ENCODE data around the gene DLG2. TPM values are rescaled to one million over a fixed set of nuclear protein-coding genes. Genes with fewer than 3 reads are reported as not detected.

The DLG2 gene
- total and polyA plus RNA-seq, 7 donors: 0.60 to 25.8 (median 9.7) TPM; not detected in 1

DNA sequence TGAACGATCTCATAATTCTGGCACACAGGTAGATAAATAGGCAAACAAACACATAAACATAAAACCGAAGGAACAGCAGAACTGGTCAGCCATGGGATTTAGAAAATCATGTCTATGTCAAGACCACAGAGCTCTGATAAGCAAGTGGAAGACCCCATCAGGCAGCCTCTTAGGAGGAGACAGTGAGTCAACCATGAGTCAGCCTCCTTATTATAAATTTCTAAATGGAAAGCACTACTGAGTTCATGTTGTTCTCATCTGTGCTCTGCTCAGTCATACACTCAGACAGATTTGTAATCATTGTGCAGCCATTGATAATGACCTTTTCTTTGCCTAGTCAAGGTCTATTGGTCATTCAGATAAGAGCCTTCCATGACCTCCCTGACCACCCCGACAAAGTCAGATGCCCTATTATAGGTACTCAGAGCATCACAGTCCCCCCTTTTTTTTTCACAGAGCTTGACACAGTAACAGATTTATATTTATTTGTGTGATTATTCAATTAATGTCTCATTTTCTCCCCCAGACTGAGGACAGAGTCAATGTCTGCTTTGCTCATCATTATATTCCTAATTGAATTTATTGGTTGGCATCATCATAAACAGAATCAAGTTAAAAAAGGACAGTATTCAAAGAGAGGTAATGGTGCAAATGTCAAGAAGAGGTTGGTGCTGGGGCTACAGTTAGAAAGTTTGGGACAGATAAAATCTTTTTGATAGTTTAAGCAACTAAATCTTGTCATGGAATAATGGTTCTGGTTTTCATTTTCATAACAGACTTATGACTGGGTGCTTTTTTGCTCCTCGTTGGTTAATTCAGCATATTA, 1761.3 kb downstream of the DLG2 start:
- TF ChIP-seq POLR2AphosphoS5 (IDR thresholded peaks at IDR 0.05) (peak in 1 of 4 donors; percentile 9), POLR2A (IDR thresholded peaks at IDR 0.05) (no peak)
- 63 to 83% methylated on average over 4 of the region's 4 CpGs for WGBS, 2 donors
- Histone ChIP-seq H3K4me3 (no peak overlapping the region), H3K9me3 (no peaks in the 10 kb centered on the region), H3K36me3 (no peaks in the 10 kb centered on the region), H3K27me3 (no peaks in the 10 kb centered on the region), H3K4me1 (peaks cover 0 to 5% (median 0%) of the 10 kb centered on the region in 4 donors), H3K27ac (no peak overlapping the region)
- intact Hi-C loops (cut with DNase I): no loop called here
- no peak for DNase-seq

DNA sequence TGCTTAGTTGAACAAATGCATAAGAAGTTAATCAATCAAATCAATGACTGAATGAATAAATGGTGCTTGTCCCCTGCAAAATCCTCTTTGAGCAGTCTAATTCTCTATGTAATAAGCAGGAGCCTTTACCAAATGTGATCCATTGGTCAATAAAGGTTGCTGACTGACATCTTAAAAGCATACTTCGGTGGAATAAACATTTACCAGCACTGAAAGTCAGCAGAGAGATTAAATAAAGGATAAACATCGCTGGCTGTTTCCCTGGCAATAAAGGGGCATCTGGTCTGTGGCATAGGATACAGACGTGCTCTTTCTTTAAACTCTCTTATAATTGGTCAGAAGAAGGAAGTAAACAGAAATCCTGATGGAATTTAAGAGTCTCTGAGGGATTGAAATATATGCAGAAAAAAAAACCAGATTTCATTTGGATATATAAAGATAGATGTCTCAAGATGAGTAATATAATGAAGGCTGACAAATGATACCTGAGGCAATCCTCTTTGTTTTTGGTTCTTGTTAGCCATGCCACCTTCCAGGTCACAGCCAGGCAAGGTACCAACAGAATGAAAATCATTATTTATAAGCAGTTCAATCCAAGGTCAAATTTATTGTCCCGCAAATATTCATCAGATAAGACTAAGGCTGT, 1762.6 kb downstream of the DLG2 start:
- TF ChIP-seq POLR2A (IDR thresholded peaks at IDR 0.05) (no peak), EP300 (IDR thresholded peaks at IDR 0.05) (no peak)
- TF ChIP-seq, protein P1, sequence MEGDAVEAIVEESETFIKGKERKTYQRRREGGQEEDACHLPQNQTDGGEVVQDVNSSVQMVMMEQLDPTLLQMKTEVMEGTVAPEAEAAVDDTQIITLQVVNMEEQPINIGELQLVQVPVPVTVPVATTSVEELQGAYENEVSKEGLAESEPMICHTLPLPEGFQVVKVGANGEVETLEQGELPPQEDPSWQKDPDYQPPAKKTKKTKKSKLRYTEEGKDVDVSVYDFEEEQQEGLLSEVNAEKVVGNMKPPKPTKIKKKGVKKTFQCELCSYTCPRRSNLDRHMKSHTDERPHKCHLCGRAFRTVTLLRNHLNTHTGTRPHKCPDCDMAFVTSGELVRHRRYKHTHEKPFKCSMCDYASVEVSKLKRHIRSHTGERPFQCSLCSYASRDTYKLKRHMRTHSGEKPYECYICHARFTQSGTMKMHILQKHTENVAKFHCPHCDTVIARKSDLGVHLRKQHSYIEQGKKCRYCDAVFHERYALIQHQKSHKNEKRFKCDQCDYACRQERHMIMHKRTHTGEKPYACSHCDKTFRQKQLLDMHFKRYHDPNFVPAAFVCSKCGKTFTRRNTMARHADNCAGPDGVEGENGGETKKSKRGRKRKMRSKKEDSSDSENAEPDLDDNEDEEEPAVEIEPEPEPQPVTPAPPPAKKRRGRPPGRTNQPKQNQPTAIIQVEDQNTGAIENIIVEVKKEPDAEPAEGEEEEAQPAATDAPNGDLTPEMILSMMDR (IDR thresholded peaks at IDR 0.05): no peak
- no peaks in the 10 kb centered on the region for H3K27me3 ChIP-seq
- H3K4me1 ChIP-seq: peaks cover 0 to 5% (median 0%) of the 10 kb centered on the region in 4 donors
- intact Hi-C loops (cut with DNase I): no loop called here
- H3K27ac ChIP-seq: no peak overlapping the region
- no peak for DNase-seq
- H3K9me3 ChIP-seq: no peaks in the 10 kb centered on the region
- 39 to 54% methylated on average over 4 of the region's 4 CpGs for WGBS, 2 donors
- peaks cover 0 to 4% (median 0%) of the 10 kb centered on the region in 4 donors for H3K36me3 ChIP-seq
- H3K4me3 ChIP-seq: no peak overlapping the region

DNA sequence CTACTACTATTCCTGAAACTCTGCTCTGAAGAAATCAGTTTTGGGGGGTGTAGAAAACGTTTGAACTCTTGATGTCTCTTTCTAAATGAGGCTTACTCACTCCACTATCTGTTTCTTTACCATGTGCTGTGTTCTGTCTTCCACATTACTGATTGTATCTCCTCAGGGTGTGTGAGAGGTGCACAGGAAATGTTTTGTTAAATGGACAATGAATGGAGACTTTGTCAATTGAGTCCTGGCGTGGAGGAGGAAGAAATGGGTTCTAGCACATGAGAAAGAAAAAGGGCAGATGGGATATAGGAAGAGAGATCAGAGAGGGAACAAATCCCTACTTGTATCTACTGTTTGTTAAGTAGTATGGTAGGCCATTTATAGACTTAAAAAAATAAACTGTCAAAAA, 1763.9 kb downstream of the DLG2 start:
- Histone ChIP-seq H3K4me1 (peaks cover 0 to 5% (median 0%) of the 10 kb centered on the region in 4 donors), H3K27ac (no peak overlapping the region), H3K9me3 (no peaks in the 10 kb centered on the region), H3K4me3 (no peak overlapping the region), H3K36me3 (peaks cover 0 to 4% (median 0%) of the 10 kb centered on the region in 4 donors), H3K27me3 (no peaks in the 10 kb centered on the region)
- intact Hi-C loops (cut with DNase I): no loop called here
- DNase-seq: no peak
- TF ChIP-seq EP300 (IDR thresholded peaks at IDR 0.05) (no peak), POLR2AphosphoS5 (IDR thresholded peaks at IDR 0.05) (no peak), POLR2A (IDR thresholded peaks at IDR 0.05) (no peak)
- TF ChIP-seq, protein P1 (IDR thresholded peaks at IDR 0.05): no peak
- WGBS, 2 donors: 24 to 42% methylated on average over 2 of the region's 2 CpGs

DNA sequence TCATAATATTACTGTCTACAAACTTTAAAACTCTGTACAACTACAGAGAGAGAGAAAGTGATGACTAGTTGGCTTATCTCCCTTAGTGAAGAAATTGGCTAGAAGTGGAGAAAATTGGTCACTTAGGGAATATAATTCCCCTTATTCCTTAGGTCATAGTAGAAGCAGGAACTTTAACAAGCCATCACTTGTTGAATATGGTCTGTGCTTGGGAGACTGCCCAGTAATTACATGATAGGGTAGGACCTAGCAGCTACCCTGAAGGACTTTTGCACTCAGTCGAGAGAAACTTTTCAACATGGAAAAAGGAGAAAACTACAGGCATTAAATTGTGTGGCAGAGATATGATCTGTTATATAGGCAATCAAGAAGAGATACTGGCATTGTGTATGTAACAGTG, 1764.5 kb downstream of the DLG2 start:
- Histone ChIP-seq H3K27ac (no peak overlapping the region), H3K27me3 (no peaks in the 10 kb centered on the region), H3K9me3 (no peaks in the 10 kb centered on the region), H3K4me1 (peaks cover 0 to 5% (median 0%) of the 10 kb centered on the region in 4 donors), H3K36me3 (peaks cover 0 to 4% (median 0%) of the 10 kb centered on the region in 4 donors), H3K4me3 (no peak overlapping the region)
- TF ChIP-seq EP300 (IDR thresholded peaks at IDR 0.05) (no peak), POLR2A (IDR thresholded peaks at IDR 0.05) (no peak), POLR2AphosphoS5 (IDR thresholded peaks at IDR 0.05) (no peak)
- TF ChIP-seq, protein P1 (IDR thresholded peaks at IDR 0.05): no peak
- WGBS, 2 donors: 63 to 73% methylated on average over 1 of the region's 1 CpG
- no peak for DNase-seq
- intact Hi-C loops (cut with DNase I): no loop called here

DNA sequence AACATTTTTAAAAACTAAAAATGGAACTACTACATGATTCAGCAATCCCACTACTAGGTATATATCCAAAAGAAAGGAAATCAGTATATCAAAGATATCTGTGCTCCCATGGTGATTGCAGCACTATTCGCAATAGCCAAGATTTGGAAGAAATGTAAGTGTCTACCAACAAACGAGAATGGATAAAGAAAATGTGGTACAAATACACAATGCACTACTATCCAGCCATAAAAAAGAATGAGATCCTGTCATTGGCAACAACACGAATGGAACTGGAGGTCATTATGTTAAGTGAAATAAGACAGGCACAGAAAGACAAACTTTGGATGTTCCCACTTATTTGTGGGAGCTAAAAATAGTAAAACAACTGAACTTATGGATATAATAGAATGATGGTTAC, 1765.1 kb downstream of the DLG2 start:
- intact Hi-C loops (cut with DNase I): no loop called here
- H3K27ac ChIP-seq: no peak overlapping the region
- peaks cover 0 to 5% (median 0%) of the 10 kb centered on the region in 4 donors for H3K4me1 ChIP-seq
- TF ChIP-seq, protein P1 (IDR thresholded peaks at IDR 0.05): no peak
- TF ChIP-seq POLR2AphosphoS5 (IDR thresholded peaks at IDR 0.05) (no peak), EP300 (IDR thresholded peaks at IDR 0.05) (no peak), POLR2A (IDR thresholded peaks at IDR 0.05) (no peak)
- no peak for DNase-seq
- H3K9me3 ChIP-seq: peaks cover 0 to 2% (median 0%) of the 10 kb centered on the region in 4 donors
- H3K36me3 ChIP-seq: peaks cover 0 to 4% (median 0%) of the 10 kb centered on the region in 4 donors
- no peak overlapping the region for H3K4me3 ChIP-seq
- WGBS, 2 donors: 65 to 70% methylated on average over 3 of the region's 3 CpGs
- no peaks in the 10 kb centered on the region for H3K27me3 ChIP-seq

Measured in sigmoid colon (tissue), 7 donors.